Osteocyte (in vitro differentiated cells): ENCODE results near the gene SCNN1G. TPM values are rescaled to one million over a fixed set of nuclear protein-coding genes. Genes with fewer than 3 reads are reported as not detected.

Experiments used
- DNase-seq: peaks from one replicate; pipeline ENCODE4 v3.0.0; 2021; ENCODE audit warnings: mixed read lengths; ENCODE audit not compliant: unreplicated experiment; ENCODE audit errors: extremely low spot score
- H3K27ac Mint-ChIP-seq: one replicate; pipeline ENCODE4 v1.8.0; 2021; ENCODE audit warnings: mild to moderate bottlenecking, mixed read lengths; ENCODE audit not compliant: unreplicated experiment
- H3K27me3 Mint-ChIP-seq: one replicate; pipeline ENCODE4 v1.8.0; 2021; ENCODE audit warnings: mixed read lengths; ENCODE audit not compliant: unreplicated experiment
- H3K36me3 Mint-ChIP-seq: one replicate; pipeline ENCODE4 v1.8.0; 2021; ENCODE audit warnings: mixed read lengths; ENCODE audit not compliant: unreplicated experiment
- H3K4me1 Mint-ChIP-seq: one replicate; pipeline ENCODE4 v1.8.0; 2021; ENCODE audit warnings: mixed read lengths; ENCODE audit not compliant: unreplicated experiment
- H3K4me3 Mint-ChIP-seq: one replicate; pipeline ENCODE4 v1.8.0; 2021; ENCODE audit warnings: mild to moderate bottlenecking, moderate library complexity, mixed read lengths; ENCODE audit not compliant: unreplicated experiment
- H3K9me3 Mint-ChIP-seq: one replicate; pipeline ENCODE4 v1.8.0; 2021; ENCODE audit warnings: mixed read lengths; ENCODE audit not compliant: unreplicated experiment
- total RNA-seq: library from RNA; stranded (reverse); gene quantifications from 2 replicates; pipeline ENCODE4 v1.2.1, GENCODE V29; 2021
- TF ChIP-seq, protein P1 (sequence below): fragments of 200-600 bp; sonication (generic); IDR thresholded peaks from 2 replicates; pipeline ENCODE4 v1.5.0; 2021; ENCODE audit warnings: antibody characterized with exemption, mild to moderate bottlenecking, moderate library complexity

Gene SCNN1G
- total RNA-seq, 1 donor from 2014 or later, result not detected

DNA sequence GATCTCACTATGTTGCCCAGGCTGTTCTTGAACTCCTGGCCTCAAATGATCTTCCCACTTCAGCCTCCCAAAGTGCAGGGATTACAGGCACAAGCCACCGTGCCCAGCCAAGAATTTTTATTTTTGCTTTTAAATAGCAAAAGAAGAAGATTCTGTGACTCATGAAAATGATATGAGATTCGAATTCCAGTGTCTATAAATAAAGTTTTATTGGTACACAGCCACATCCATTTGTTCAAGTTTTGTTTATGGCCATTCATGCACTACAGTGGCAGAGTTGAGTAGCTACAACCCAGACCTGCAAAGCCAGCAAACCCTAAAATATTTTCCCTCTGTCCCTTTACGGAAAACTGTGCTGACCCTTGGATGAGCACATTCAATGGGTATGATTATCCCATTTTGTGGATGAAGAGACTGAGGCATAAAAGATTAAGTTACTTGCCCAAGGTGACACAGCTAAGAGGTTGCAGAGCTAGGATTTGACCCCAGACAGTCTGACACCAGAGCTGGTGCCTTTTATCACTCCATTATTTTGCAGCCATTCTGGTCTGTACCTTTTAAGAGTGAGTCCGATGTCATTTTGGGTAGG lies 34.2 kb downstream of the SCNN1G start:
- no peaks in the 10 kb centered on the region for H3K9me3 Mint-ChIP-seq

DNA sequence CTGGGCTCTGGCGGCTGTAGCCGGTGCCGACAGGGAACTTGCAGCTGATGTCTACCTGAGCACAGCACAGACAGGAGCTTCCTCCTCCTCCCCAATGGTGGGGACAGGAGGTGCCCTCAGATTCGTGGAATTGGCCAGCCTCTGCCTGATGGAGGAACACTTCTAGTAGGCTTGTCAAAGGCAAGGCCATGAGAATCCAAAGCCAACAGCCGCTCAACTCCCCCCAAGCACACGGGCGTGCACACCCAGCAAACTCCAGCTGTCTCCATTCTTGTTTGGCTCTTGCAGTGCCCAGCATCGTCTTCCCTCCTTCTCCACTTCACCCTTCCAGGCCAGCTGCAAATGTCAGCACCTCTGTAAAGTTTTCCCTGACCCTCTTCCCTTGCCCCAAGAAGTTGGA lies 35.1 kb downstream of the SCNN1G start:
- H3K4me3 Mint-ChIP-seq, result no peak overlapping the region
- TF ChIP-seq, protein P1, sequence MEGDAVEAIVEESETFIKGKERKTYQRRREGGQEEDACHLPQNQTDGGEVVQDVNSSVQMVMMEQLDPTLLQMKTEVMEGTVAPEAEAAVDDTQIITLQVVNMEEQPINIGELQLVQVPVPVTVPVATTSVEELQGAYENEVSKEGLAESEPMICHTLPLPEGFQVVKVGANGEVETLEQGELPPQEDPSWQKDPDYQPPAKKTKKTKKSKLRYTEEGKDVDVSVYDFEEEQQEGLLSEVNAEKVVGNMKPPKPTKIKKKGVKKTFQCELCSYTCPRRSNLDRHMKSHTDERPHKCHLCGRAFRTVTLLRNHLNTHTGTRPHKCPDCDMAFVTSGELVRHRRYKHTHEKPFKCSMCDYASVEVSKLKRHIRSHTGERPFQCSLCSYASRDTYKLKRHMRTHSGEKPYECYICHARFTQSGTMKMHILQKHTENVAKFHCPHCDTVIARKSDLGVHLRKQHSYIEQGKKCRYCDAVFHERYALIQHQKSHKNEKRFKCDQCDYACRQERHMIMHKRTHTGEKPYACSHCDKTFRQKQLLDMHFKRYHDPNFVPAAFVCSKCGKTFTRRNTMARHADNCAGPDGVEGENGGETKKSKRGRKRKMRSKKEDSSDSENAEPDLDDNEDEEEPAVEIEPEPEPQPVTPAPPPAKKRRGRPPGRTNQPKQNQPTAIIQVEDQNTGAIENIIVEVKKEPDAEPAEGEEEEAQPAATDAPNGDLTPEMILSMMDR, result no peak
- H3K27ac Mint-ChIP-seq, result no peak overlapping the region
- no peaks in the 10 kb centered on the region for H3K36me3 Mint-ChIP-seq
- no peaks in the 10 kb centered on the region for H3K9me3 Mint-ChIP-seq
- H3K27me3 Mint-ChIP-seq, result no peaks in the 10 kb centered on the region
- H3K4me1 Mint-ChIP-seq, result no peaks in the 10 kb centered on the region
- DNase-seq, result no peak

More for the DNA sequence above, 34.2 kb downstream of the SCNN1G start:
- no peak overlapping the region for H3K27ac Mint-ChIP-seq
- H3K27me3 Mint-ChIP-seq, result no peaks in the 10 kb centered on the region
- no peak overlapping the region for H3K4me3 Mint-ChIP-seq
- no peaks in the 10 kb centered on the region for H3K36me3 Mint-ChIP-seq
- TF ChIP-seq, protein P1, result no peak
- no peaks in the 10 kb centered on the region for H3K4me1 Mint-ChIP-seq
- DNase-seq, result no peak

DNA sequence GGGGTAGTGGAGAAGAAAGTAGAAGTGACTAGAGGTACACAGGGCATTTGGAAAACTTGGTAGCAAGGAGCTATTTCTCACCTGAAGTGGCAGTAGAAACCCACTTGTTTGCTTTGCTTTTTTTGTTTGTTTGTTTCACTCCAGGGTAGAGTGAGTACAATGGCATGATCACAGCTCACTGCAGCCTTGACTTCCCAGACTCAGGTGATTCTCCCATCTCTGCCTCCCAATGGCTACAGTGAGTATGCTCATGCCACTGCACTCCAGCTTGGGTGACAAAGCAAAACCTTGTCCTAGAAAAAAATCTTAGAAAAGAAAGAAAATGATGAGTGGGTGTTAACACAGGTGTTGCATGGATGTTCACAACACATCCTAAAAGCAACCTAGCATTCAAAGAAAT lies 40.4 kb downstream of the SCNN1G start:
- TF ChIP-seq, protein P1, result no peak
- no peaks in the 10 kb centered on the region for H3K9me3 Mint-ChIP-seq
- H3K27me3 Mint-ChIP-seq, result no peaks in the 10 kb centered on the region
- no peak overlapping the region for H3K4me3 Mint-ChIP-seq
- H3K36me3 Mint-ChIP-seq, result no peaks in the 10 kb centered on the region
- no peak overlapping the region for H3K27ac Mint-ChIP-seq
- DNase-seq, result no peak
- no peaks in the 10 kb centered on the region for H3K4me1 Mint-ChIP-seq

DNA sequence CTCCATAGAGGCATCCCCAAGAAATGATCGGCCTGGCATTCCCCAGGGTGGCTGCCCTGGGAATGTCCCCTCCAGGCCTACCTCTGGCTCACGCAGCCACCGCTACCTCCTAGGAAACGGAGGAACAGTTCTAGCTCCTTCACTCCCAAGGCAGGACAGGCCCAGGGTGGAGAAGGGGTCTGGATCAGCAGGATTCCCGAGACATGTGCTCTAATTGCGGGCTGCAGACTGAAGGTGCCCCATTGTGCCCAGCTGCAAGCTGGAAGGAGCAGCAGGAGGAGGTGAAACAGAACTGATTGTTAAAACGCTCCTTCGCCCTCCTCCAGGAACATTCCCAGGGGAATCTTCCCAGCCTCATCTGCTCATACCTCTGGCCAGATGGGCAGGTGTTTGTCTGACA lies 40.8 kb downstream of the SCNN1G start:
- Mint-ChIP-seq H3K4me1 (no peaks in the 10 kb centered on the region), H3K27me3 (no peaks in the 10 kb centered on the region), H3K27ac (no peak overlapping the region), H3K36me3 (no peaks in the 10 kb centered on the region), H3K9me3 (no peaks in the 10 kb centered on the region), H3K4me3 (no peak overlapping the region)
- DNase-seq, result no peak
- TF ChIP-seq, protein P1, result no peak

DNA sequence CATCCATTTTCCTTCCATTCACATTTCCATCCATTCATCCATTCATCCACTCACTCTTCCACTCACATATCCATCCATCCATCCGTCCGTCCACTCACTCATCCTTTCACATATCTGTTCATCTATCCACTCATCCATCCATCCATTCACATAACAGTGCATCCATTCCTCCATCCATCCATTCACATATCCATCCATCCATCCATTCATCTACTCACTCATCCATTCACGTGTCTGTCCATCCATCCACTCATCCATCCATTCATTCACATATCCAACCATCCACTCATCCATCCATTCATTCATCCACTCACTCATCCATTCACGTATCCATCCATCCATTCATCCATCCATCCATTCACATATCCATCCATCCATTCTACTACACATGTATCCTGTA lies 42.6 kb downstream of the SCNN1G start:
- no peaks in the 10 kb centered on the region for H3K4me1 Mint-ChIP-seq
- no peaks in the 10 kb centered on the region for H3K27me3 Mint-ChIP-seq
- H3K4me3 Mint-ChIP-seq, result no peak overlapping the region
- no peak overlapping the region for H3K27ac Mint-ChIP-seq
- no peak for DNase-seq
- no peaks in the 10 kb centered on the region for H3K36me3 Mint-ChIP-seq
- no peaks in the 10 kb centered on the region for H3K9me3 Mint-ChIP-seq
- TF ChIP-seq, protein P1, result no peak
